Caco-2 (cell line): ENCODE data around the gene DYNLRB2. TPM values are rescaled to one million over a fixed set of nuclear protein-coding genes. Genes with fewer than 3 reads are reported as not detected.

ENCODE experiments used
- BruUV-seq: library from RNA; stranded (reverse); fragments of 400-500 nt; replicated peaks from 2 replicates; lab custom pipeline; 2021; lab: Mats Ljungman, UMichigan
- CTCF ChIA-PET: fragments of 300-600 bp; sonication (Branson Sonifier 250); formaldehyde crosslinking; loops from one replicate; lab custom pipeline; 2022; ENCODE audit warnings: antibody characterized with exemption; lab: Charles Lee
- POLR2A ChIA-PET: fragments of 300-600 bp; sonication (Branson Sonifier 250); formaldehyde crosslinking; loops from one replicate; lab custom pipeline; 2022; ENCODE audit warnings: antibody characterized with exemption; lab: Charles Lee
- DNase-seq, 2 experiments: peaks; one replicate each; pipeline versions ENCODE4 v3.0.0 to v3.0.0-alpha.2; 2020 to 2022
- H3K27me3 ChIP-seq: replicated peaks from 2 replicates; pipeline ENCODE4 v1.6.0; 2011; ENCODE audit warnings: low read length; ENCODE audit not compliant: control insufficient read depth, insufficient read depth
- H3K36me3 ChIP-seq: 2 replicates; pipeline ENCODE4 v1.5.1; 2011; ENCODE audit warnings: low read length; ENCODE audit not compliant: control insufficient read depth, insufficient read depth
- H3K4me1 ChIP-seq: fragments of 250-450 bp; sonication (Bioruptor Pico); 2 replicates; pipeline ENCODE4 v1.5.1; 2020; ENCODE audit warnings: mild to moderate bottlenecking
- H3K4me3 ChIP-seq: 2 replicates; pipeline ENCODE4 v1.5.1; 2011; ENCODE audit warnings: low read depth, mild to moderate bottlenecking, control low read depth, low read length
- H3K9me3 ChIP-seq: fragments of 250-450 bp; sonication (Bioruptor Pico); 2 replicates; pipeline ENCODE4 v1.5.1; 2020; ENCODE audit warnings: mild to moderate bottlenecking, moderate library complexity
- H3K27ac Mint-ChIP-seq: one replicate; pipeline ENCODE4 v1.8.0; 2022; ENCODE audit warnings: mixed read lengths; ENCODE audit not compliant: unreplicated experiment
- H3K27me3 Mint-ChIP-seq: one replicate; pipeline ENCODE4 v1.8.0; 2022; ENCODE audit warnings: mixed read lengths; ENCODE audit not compliant: insufficient read depth, unreplicated experiment
- H3K36me3 Mint-ChIP-seq: one replicate; pipeline ENCODE4 v1.8.0; 2022; ENCODE audit warnings: mild to moderate bottlenecking, mixed read lengths; ENCODE audit not compliant: insufficient read depth, unreplicated experiment
- H3K4me1 Mint-ChIP-seq: one replicate; pipeline ENCODE4 v1.8.0; 2022; ENCODE audit warnings: low read depth, mixed read lengths; ENCODE audit not compliant: unreplicated experiment
- H3K4me3 Mint-ChIP-seq: one replicate; pipeline ENCODE4 v1.8.0; 2022; ENCODE audit warnings: mild to moderate bottlenecking, moderate library complexity, mixed read lengths; ENCODE audit not compliant: unreplicated experiment
- H3K9me3 Mint-ChIP-seq: one replicate; pipeline ENCODE4 v1.8.0; 2022; ENCODE audit warnings: mixed read lengths; ENCODE audit not compliant: unreplicated experiment
- CTCF ChIP-seq, 2 experiments: fragments of 200-600 bp in 1 of 2; IDR thresholded peaks; 1 replicate in 1 of 2; 2 replicates in 1 of 2; pipeline versions ENCODE4 v1.5.1 to v1.8.0; 2011 to 2022; ENCODE audit warnings: antibody characterized with exemption in 1 of 2, control low read depth in 1 of 2, inconsistent platforms in 1 of 2, low read depth in 1 of 2, low read length in 1 of 2, mild to moderate bottlenecking in 1 of 2, moderate library complexity in 1 of 2; ENCODE audit not compliant: insufficient read depth in 1 of 2, severe bottlenecking in 1 of 2, unreplicated experiment in 1 of 2
- intact Hi-C: fragments of 100-400 bp; cut with micrococcal nuclease; formaldehyde crosslinking; loops from one replicate; pipeline ENCODE4 v1.10.0; 2022; ENCODE audit not compliant: unreplicated experiment
- total RNA-seq: library from RNA; stranded (reverse); gene quantifications from 2 replicates; pipeline ENCODE4 v1.2.3, GENCODE V29; 2022

DYNLRB2 gene
- total RNA-seq, 1 experiment from 2014 or later = not detected

- CTCF ChIA-PET = interaction anchor here (0.7 to 1.4 kb wide), 3 partner anchors 64 to 1251 kb away, joined by 3 to 4 read pairs (median 3); no protein-coding TSS in a partner anchor
- POLR2A ChIA-PET = no interaction called here
- Mint-ChIP-seq H3K4me3 (no peak overlapping the region), H3K36me3 (no peaks in the 10 kb centered on the region), H3K9me3 (no peaks in the 10 kb centered on the region), H3K27ac (no peak overlapping the region), H3K27me3 (peaks cover 21% of the 10 kb centered on the region), H3K4me1 (no peaks in the 10 kb centered on the region)
- BruUV-seq = no TSS peak
- Histone ChIP-seq H3K36me3 (no peaks in the 10 kb centered on the region), H3K4me3 (no peak overlapping the region), H3K9me3 (no peaks in the 10 kb centered on the region), H3K27me3 (no peaks in the 10 kb centered on the region), H3K4me1 (no peaks in the 10 kb centered on the region)
- intact Hi-C loops = loop anchor here (1.0 kb wide), 1 partner anchor 297 kb away; no protein-coding TSS in a partner anchor
- peak in 1 of 2 experiments; percentile 47 for DNase-seq
- TF ChIP-seq CTCF (IDR thresholded peaks at IDR 0.05; ENCODE audit: insufficient read depth in 1 of 2, low read depth in 1 of 2, low read length in 1 of 2, severe bottlenecking in 1 of 2, unreplicated experiment in 1 of 2) = peak; percentile 28 to 35
Observed at GRCh38 chr16:80527297-80527696, 13.5 kb upstream of the DYNLRB2 start.

GRCh38 chr16:80530479-80530878 lies 10.3 kb upstream of the DYNLRB2 start:
- Histone ChIP-seq H3K4me3 (no peak overlapping the region), H3K4me1 (no peaks in the 10 kb centered on the region), H3K9me3 (no peaks in the 10 kb centered on the region), H3K36me3 (no peaks in the 10 kb centered on the region), H3K27me3 (no peaks in the 10 kb centered on the region)
- no peaks in the 10 kb centered on the region for H3K9me3 Mint-ChIP-seq
- no peak overlapping the region for H3K27ac Mint-ChIP-seq
- no TSS peak for BruUV-seq
- peaks cover 20% of the 10 kb centered on the region for H3K27me3 Mint-ChIP-seq
- H3K4me3 Mint-ChIP-seq = no peak overlapping the region
- no peak for TF ChIP-seq CTCF (IDR thresholded peaks at IDR 0.05; ENCODE audit: insufficient read depth in 1 of 2, low read depth in 1 of 2, low read length in 1 of 2, severe bottlenecking in 1 of 2, unreplicated experiment in 1 of 2)
- H3K4me1 Mint-ChIP-seq = no peaks in the 10 kb centered on the region
- DNase-seq = no peak
- no peaks in the 10 kb centered on the region for H3K36me3 Mint-ChIP-seq
- ChIA-PET POLR2A (no interaction called here), CTCF (no interaction called here)
- intact Hi-C loops = no loop called here

- ChIA-PET POLR2A (no interaction called here), CTCF (no interaction called here)
- H3K36me3 ChIP-seq = no peaks in the 10 kb centered on the region
- no TSS peak for BruUV-seq
- TF ChIP-seq CTCF (IDR thresholded peaks at IDR 0.05; ENCODE audit: insufficient read depth in 1 of 2, low read depth in 1 of 2, low read length in 1 of 2, severe bottlenecking in 1 of 2, unreplicated experiment in 1 of 2) = no peak
- Mint-ChIP-seq H3K9me3 (no peaks in the 10 kb centered on the region), H3K36me3 (peaks cover 15% of the 10 kb centered on the region), H3K4me3 (no peak overlapping the region), H3K4me1 (peaks cover 11% of the 10 kb centered on the region), H3K27me3 (peaks cover 22% of the 10 kb centered on the region), H3K27ac (no peak overlapping the region)
- no peaks in the 10 kb centered on the region for H3K9me3 ChIP-seq
- no peak for DNase-seq
- no peak overlapping the region for H3K4me3 ChIP-seq
- no peaks in the 10 kb centered on the region for H3K27me3 ChIP-seq
- intact Hi-C loops = no loop called here
- H3K4me1 ChIP-seq = peaks cover 10% of the 10 kb centered on the region
Observed at GRCh38 chr16:80536238-80536637, 4.6 kb upstream of the DYNLRB2 start.
